IPS-NIHi7 (cell line): ENCODE results near the gene DYNLT3.
A peak's percentile ranks its signal among the peaks of the same experiment; 100 is the strongest.

Experiments
- DNase-seq: peaks from one replicate; pipeline ENCODE4 v3.0.0; 2012; ENCODE audit warnings: mixed read lengths; ENCODE audit errors: extremely low spot score

Gene DYNLT3

GRCh38 chrX:37844622-37845021 is 2.7 kb downstream of the DYNLT3 start:
- no peak for DNase-seq

- DNase-seq: no peak
These were observed 6.4 kb downstream of the DYNLT3 start for GRCh38 chrX:37840931-37841330.

- no peak for DNase-seq
These were observed 12.4 kb downstream of the DYNLT3 start for GRCh38 chrX:37834937-37835336.

GRCh38 chrX:37830371-37830770 is 17.0 kb downstream of the DYNLT3 start:
- DNase-seq: no peak

- DNase-seq: no peak
These were observed 17.6 kb downstream of the DYNLT3 start for GRCh38 chrX:37829721-37830120.

GRCh38 chrX:37825215-37825842 is 22.0 kb downstream of the DYNLT3 start:
- peak; percentile 41 for DNase-seq

- DNase-seq: no peak
These were observed 22.7 kb downstream of the DYNLT3 start for GRCh38 chrX:37824491-37825214.

GRCh38 chrX:37820646-37821045 is 26.7 kb downstream of the DYNLT3 start:
- DNase-seq: no peak

GRCh38 chrX:37818031-37818430 is 29.3 kb downstream of the DYNLT3 start:
- no peak for DNase-seq

- DNase-seq: no peak
These were observed 29.8 kb downstream of the DYNLT3 start for GRCh38 chrX:37817579-37817978.

GRCh38 chrX:37817176-37817575 is 30.2 kb downstream of the DYNLT3 start:
- DNase-seq: no peak

GRCh38 chrX:37816766-37817165 is 30.6 kb downstream of the DYNLT3 start:
- DNase-seq: no peak

- DNase-seq: no peak
These were observed 32.0 kb downstream of the DYNLT3 start for GRCh38 chrX:37815366-37815765.

GRCh38 chrX:37813570-37813969 is 33.8 kb downstream of the DYNLT3 start:
- DNase-seq: no peak

GRCh38 chrX:37812110-37812509 is 35.3 kb downstream of the DYNLT3 start:
- DNase-seq: no peak

- no peak for DNase-seq
These were observed 37.4 kb downstream of the DYNLT3 start for GRCh38 chrX:37809970-37810369.

GRCh38 chrX:37803057-37803456 is 44.3 kb downstream of the DYNLT3 start:
- no peak for DNase-seq

- DNase-seq: no peak
These were observed 45.3 kb downstream of the DYNLT3 start for GRCh38 chrX:37802028-37802427.

GRCh38 chrX:37800717-37801116 is 46.7 kb downstream of the DYNLT3 start:
- no peak for DNase-seq

- no peak for DNase-seq
These were observed 47.4 kb downstream of the DYNLT3 start for GRCh38 chrX:37799936-37800335.

GRCh38 chrX:37796805-37797204 is 50.6 kb downstream of the DYNLT3 start:
- no peak for DNase-seq

- DNase-seq: no peak
These were observed 51.1 kb downstream of the DYNLT3 start for GRCh38 chrX:37796310-37796709.
